IPS DF 4.7 (cell line): ENCODE results near the gene SERPINB4.

Source experiments
- DNase-seq: peaks from one replicate; pipeline ENCODE4 v3.0.0-alpha.2; 2013; ENCODE audit warnings: low spot score; ENCODE audit errors: extremely low read depth

SERPINB4 gene

DNA sequence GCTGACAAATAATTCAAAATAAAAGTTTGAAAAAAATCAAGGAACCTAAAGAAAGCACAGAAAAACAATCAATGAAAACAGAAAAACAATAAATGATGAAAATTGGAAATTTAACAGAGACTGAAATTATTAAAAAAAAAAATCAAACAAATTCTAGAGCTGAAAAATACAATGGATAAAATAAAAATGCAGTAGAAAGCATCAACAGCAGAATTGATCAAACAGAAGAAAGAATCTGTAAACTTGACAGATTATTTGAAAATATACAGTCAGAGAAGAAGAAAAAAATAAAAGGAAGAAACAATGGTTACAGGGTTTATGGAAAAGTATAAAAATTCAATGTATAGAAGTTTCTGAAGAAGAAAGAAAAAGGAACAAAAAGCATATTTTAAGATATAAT, 16.2 kb downstream of the SERPINB4 start:
- DNase-seq: no peak

- DNase-seq: no peak
Observed at GRCh38 chr18:63626431-63626830, 17.6 kb downstream of the SERPINB4 start.

- no peak for DNase-seq
Observed at GRCh38 chr18:63624863-63625262, 19.2 kb downstream of the SERPINB4 start.

DNA sequence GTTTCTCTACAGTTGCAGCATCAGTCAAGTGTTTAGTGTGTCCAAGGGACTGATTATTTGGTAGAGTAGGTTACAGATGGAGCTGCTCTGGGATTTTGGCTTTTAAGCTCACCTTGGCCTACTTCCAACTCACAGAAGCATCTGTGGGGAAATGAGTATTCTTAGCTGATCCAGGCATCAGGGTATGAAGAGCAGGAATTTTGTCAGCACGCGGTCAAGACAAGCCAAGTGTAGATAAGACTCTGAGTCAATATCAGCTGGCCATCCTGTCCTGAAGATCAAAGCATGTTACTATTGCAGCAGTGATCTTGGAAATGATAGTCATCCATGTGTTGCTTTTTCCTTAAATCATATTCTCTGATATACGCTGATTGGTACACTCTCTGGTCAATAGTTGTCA, 24.4 kb downstream of the SERPINB4 start:
- no peak for DNase-seq

DNA sequence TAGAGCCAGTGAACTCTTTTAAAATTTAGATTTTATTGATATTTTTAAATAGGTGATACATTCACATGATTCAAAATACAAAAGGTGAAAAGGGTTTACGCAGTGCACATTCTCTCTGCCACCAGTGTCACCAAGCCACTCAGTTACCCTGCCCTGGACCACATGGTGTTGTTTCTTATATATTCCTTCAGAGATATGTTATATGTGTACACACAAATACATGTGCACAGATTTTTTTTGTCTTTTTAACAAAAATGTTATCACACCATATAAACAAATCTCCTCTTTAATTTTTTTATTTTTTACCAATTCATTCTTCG, 26.2 kb downstream of the SERPINB4 start:
- no peak for DNase-seq

DNA sequence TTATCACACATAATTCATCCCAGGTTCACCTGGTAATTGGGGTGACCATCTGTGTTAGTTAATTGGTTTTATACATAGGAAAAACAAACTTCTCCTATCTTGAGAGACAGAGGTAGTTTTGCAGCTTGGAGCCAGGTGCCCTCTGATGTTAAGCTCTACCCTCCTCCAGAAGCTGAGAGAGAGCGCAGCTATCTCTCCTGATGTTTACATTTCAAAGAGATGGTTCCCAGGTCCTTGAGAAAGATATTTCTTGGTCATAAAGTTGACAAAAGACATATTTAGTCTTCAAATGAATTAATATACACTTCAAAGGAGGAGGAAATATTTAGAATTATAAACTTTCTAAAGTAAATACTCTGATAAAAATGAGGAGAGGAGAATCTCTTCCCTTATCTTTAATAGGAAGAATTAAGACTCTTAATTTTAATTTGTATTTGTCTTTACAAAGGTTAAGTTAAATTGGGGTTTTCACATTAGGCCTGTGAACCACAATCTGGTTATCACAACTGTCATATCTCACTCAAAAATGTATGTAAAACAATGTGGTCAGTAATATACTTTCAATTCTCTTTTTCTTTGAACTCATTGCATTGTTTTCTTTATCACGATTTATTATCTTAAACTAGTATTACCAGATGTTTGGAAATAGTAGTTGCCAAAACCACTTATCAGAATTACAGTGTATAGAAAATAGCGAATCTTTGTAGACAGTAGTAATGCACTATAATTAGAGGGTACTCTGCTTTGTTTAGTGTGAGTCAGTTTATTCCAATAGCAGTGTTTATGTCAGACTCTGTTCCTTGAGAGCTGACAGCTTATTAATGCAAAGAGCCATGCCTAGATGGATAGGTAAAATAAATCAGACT, 26.8 kb downstream of the SERPINB4 start:
- no peak for DNase-seq

GRCh38 chr18:63613420-63613819, 30.6 kb downstream of the SERPINB4 start:
- no peak for DNase-seq

GRCh38 chr18:63606526-63606925, 37.5 kb downstream of the SERPINB4 start:
- DNase-seq: no peak

DNA sequence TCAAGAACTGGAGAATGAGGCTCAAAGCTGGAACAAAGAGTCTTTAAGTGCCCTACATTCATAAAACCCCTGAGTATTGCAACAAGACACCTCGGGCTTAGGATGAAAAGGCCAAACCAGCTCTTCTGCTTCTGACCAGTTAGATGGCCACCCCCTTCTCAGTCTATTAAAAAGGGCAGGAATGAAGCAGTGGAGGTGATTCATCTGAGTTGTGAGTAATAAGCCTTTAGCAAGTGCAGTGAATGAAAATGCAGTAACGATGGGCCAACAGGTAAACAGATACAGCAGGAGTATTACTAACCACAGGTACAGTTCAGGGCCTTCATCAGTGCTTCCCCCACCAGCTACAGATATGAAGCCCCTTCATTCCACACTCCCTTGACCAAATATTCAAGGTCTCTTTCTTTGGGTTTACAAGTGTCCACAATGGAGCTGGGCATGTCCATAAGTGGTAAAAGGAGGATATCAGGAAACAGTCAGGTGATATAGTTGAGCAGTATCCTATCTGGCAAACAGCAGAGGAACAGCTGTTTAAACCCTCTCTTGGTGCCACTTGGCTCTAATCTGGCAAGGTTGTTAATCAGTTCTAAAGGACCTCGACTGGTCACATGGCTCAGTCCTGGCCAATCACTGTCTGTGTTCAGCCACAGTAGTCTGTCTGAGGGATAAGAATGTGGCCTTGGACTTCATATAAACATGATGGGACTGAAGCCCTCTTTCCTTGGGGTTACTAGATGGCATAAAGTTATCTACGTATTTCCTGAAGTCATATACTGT, 39.1 kb downstream of the SERPINB4 start:
- DNase-seq: no peak

- DNase-seq: no peak
Observed at GRCh38 chr18:63603772-63604171, 40.3 kb downstream of the SERPINB4 start.

DNA sequence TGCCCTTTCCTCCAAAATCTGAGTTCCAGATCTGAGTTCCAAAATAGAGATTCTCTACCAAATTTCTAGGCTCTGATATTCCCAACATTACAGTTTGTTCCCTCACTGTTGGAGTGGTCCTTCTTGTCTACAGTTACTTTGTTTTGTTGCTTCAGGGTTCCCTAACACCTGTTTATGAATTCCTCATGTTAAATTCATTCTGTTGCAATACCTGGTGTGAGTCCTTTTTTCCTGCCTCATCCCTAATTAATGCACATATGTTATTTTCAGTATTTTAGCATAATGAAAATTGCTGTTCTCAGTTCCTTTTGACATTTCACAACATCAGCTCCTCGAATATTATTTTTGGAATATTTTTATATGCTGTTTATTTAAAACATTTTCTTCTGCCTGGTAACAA, 40.7 kb downstream of the SERPINB4 start:
- DNase-seq: no peak

DNA sequence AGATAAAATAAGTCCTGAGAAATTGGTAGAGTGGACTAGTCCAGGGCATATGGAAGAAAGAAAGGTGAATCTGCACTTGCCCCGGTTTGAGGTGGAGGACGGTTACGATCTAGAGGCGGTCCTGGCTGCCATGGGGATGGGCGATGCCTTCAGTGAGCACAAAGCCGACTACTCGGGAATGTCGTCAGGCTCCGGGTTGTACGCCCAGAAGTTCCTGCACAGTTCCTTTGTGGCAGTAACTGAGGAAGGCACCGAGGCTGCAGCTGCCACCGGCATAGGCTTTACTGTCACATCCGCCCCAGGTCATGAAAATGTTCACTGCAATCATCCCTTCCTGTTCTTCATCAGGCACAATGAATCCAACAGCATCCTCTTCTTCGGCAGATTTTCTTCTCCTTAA, 47.1 kb downstream of the SERPINB4 start:
- no peak for DNase-seq

GRCh38 chr18:63592471-63592870, 51.6 kb downstream of the SERPINB4 start:
- DNase-seq: no peak

DNA sequence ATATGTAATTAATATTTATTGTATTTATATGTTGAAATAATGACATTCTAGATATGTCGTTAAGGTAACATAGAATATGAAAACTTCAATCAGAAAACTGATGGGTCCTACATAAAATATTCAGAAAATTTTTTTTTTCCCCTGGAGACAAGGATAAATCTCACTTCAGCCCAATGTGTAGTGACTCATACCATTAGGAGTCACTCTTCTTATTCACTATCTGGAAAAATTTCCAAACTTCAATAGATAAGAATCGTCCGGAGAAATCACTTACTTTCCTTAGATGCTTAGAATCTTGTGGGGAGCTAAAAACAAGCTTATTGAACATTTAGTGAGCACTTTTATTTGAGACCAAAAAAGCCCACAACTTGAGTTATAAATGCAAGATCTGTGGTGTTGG, 52.3 kb downstream of the SERPINB4 start:
- no peak for DNase-seq

- DNase-seq: no peak
Observed at GRCh38 chr18:63590966-63591695, 52.9 kb downstream of the SERPINB4 start.

DNA sequence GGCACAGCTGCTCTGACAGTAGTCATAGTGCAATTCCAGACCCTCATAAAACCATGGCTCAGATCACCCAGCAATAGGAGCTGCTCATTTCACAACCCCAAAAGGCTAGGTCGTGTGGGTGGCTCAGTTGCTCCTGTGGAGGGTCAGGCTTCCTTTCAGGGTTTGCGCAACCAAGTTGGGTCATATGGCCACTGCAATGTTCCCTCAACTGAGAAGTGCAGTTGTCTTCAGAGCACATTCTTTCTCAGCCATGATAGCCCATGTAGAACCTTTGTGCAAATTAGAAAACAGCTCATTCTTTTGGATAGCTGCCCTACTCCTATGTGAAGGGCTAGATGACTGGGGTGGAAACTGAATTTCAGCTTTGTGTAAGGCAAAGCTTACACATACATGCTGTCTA, 53.7 kb downstream of the SERPINB4 start:
- no peak for DNase-seq

DNA sequence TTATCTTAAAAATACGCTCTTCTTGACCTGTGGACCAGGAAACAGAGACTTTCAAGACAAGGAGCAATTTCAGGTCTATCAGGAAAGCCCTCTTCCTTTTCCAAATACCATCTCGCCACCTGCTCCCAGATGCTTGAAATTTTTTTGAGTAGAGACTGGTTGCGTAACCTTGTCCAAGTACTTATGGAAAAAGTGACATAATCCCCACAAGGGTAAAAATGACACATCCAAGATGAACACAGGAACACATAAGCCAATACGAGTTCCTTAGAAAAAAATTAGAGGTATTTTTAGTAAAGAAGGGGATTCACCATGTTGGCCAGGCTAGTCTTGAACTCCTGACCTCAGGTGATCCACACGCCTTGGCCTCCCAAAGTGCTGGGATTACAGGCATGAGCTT, 55.1 kb downstream of the SERPINB4 start:
- DNase-seq: no peak
